MCF 10A (cell line): Measurements from ENCODE around the gene LIPK. TPM values are rescaled to one million over a fixed set of nuclear protein-coding genes. Genes with fewer than 3 reads are reported as not detected.
"Not testable (repeated sequence)": the region's sequence is repeated elsewhere in the genome, so short reads cannot be mapped to it uniquely, and the experiment has no call there.

Experiments
- BruUV-seq: library from RNA; stranded (reverse); fragments of 400-500 nt; replicated peaks from 2 replicates; lab custom pipeline; 2021; lab: Mats Ljungman, UMichigan
- CTCF ChIA-PET: fragments of 300-600 bp; sonication (Branson Sonifier 250); formaldehyde crosslinking; extraction: SDS; loops from one replicate; lab custom pipeline; 2021; ENCODE audit warnings: antibody characterized with exemption, inconsistent platforms; lab: Yijun Ruan, JAX
- POLR2A ChIA-PET: fragments of 300-600, 350-650 bp; sonication (Branson Sonifier 250); formaldehyde crosslinking; extraction: SDS; loops from one replicate; lab custom pipeline; 2020; ENCODE audit warnings: antibody characterized with exemption, inconsistent platforms; lab: Yijun Ruan, JAX
- DNase-seq: peaks from one replicate; pipeline ENCODE4 v3.0.0-alpha.2; 2018; ENCODE audit not compliant: unreplicated experiment
- H3K27ac Mint-ChIP-seq: one replicate; pipeline ENCODE4 v1.8.0; 2022; ENCODE audit warnings: mild to moderate bottlenecking, low read depth, mixed read lengths; ENCODE audit not compliant: unreplicated experiment
- H3K27me3 Mint-ChIP-seq: one replicate; pipeline ENCODE4 v1.8.0; 2022; ENCODE audit warnings: mixed read lengths; ENCODE audit not compliant: insufficient read depth, unreplicated experiment
- H3K36me3 Mint-ChIP-seq: one replicate; pipeline ENCODE4 v1.8.0; 2022; ENCODE audit warnings: mild to moderate bottlenecking, moderate library complexity, mixed read lengths; ENCODE audit not compliant: insufficient read depth, unreplicated experiment
- H3K4me1 Mint-ChIP-seq: one replicate; pipeline ENCODE4 v1.8.0; 2022; ENCODE audit warnings: mixed read lengths; ENCODE audit not compliant: insufficient read depth, unreplicated experiment
- H3K4me3 Mint-ChIP-seq: one replicate; pipeline ENCODE4 v1.8.0; 2022; ENCODE audit warnings: mild to moderate bottlenecking, moderate library complexity, mixed read lengths; ENCODE audit not compliant: unreplicated experiment
- H3K9me3 Mint-ChIP-seq: one replicate; pipeline ENCODE4 v1.8.0; 2022; ENCODE audit warnings: mixed read lengths; ENCODE audit not compliant: unreplicated experiment
- intact Hi-C: fragments of 100-400 bp; cut with micrococcal nuclease; formaldehyde crosslinking; loops from 2 replicates; pipeline ENCODE4 v1.14.1; 2022
- total RNA-seq: library from RNA; stranded (reverse); gene quantifications from 2 replicates; pipeline ENCODE4 v1.2.3, GENCODE V29; 2022
- TF ChIP-seq, protein P1 (sequence below): fragments of 200-600 bp; IDR thresholded peaks from one replicate; pipeline ENCODE4 v1.8.0; 2022; ENCODE audit warnings: antibody characterized with exemption, mild to moderate bottlenecking; ENCODE audit not compliant: unreplicated experiment

The LIPK gene
- total RNA-seq, 1 experiment from 2014 or later: not detected

DNA sequence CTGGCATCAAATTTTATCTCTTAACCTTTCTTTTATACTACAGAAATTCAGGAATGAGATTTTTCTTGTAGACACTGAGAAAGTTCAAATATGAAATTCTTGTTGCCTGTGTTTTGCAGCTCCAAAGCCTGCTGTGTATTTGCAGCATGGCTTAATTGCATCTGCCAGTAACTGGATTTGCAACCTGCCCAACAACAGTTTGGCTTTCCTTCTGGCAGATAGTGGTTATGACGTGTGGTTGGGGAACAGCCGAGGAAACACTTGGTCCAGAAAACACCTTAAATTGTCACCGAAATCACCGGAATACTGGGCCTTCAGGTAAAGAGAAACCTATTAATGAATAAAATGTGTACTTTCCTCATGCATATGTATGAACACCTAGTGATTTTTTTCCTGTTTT, 24.8 kb downstream of the LIPK start:
- H3K36me3 Mint-ChIP-seq: no peaks in the 10 kb centered on the region
- no peak overlapping the region for H3K27ac Mint-ChIP-seq
- no peaks in the 10 kb centered on the region for H3K4me1 Mint-ChIP-seq
- no peaks in the 10 kb centered on the region for H3K27me3 Mint-ChIP-seq
- intact Hi-C loops: loop anchor here (10.0 kb wide), 1 partner anchor 64 kb away; no protein-coding TSS in a partner anchor
- ChIA-PET POLR2A (interaction anchor here (1.2 to 1.5 kb wide), 2 partner anchors 12 to 16 kb away, joined by 4 to 5 read pairs; no protein-coding TSS in a partner anchor), CTCF (interaction anchor here (0.9 kb wide), 1 partner anchor 61 kb away, joined by 4 read pairs; no protein-coding TSS in a partner anchor)
- DNase-seq: no peak
- no TSS peak for BruUV-seq
- TF ChIP-seq, protein P1, sequence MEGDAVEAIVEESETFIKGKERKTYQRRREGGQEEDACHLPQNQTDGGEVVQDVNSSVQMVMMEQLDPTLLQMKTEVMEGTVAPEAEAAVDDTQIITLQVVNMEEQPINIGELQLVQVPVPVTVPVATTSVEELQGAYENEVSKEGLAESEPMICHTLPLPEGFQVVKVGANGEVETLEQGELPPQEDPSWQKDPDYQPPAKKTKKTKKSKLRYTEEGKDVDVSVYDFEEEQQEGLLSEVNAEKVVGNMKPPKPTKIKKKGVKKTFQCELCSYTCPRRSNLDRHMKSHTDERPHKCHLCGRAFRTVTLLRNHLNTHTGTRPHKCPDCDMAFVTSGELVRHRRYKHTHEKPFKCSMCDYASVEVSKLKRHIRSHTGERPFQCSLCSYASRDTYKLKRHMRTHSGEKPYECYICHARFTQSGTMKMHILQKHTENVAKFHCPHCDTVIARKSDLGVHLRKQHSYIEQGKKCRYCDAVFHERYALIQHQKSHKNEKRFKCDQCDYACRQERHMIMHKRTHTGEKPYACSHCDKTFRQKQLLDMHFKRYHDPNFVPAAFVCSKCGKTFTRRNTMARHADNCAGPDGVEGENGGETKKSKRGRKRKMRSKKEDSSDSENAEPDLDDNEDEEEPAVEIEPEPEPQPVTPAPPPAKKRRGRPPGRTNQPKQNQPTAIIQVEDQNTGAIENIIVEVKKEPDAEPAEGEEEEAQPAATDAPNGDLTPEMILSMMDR: no peak
- H3K4me3 Mint-ChIP-seq: no peak overlapping the region
- H3K9me3 Mint-ChIP-seq: no peaks in the 10 kb centered on the region

DNA sequence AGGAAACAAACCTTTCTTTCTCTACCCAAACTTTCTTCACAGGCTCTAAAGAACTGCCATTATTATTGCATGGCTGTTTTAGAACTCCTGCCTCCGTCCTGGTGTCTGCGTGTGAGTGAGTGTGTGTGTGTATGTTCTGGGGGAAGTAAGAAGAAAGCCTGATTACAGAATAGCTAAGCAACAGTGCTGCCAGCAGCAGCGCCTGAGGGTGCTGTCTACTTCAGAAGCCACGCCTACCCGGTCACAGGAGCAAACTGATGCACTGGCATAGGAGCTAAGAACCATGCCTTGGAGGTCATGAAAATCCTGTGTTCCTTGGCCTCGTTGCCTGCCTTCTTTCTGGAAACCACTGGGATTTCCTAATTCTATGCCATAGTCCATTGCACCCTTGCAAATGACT, 25.2 kb downstream of the LIPK start:
- H3K4me3 Mint-ChIP-seq: no peak overlapping the region
- intact Hi-C loops: loop anchor here (10.0 kb wide), 1 partner anchor 64 kb away; no protein-coding TSS in a partner anchor
- ChIA-PET CTCF (interaction anchor here (0.7 to 0.9 kb wide), 2 partner anchors 33 to 60 kb away, joined by 3 to 4 read pairs; no protein-coding TSS in a partner anchor), POLR2A (interaction anchor here (1.2 to 1.5 kb wide), 2 partner anchors 11 to 16 kb away, joined by 4 to 5 read pairs; no protein-coding TSS in a partner anchor)
- no peaks in the 10 kb centered on the region for H3K36me3 Mint-ChIP-seq
- H3K4me1 Mint-ChIP-seq: no peaks in the 10 kb centered on the region
- peak; percentile 9 for DNase-seq
- H3K9me3 Mint-ChIP-seq: no peaks in the 10 kb centered on the region
- H3K27ac Mint-ChIP-seq: no peak overlapping the region
- no TSS peak for BruUV-seq
- TF ChIP-seq, protein P1: no peak
- no peaks in the 10 kb centered on the region for H3K27me3 Mint-ChIP-seq

DNA sequence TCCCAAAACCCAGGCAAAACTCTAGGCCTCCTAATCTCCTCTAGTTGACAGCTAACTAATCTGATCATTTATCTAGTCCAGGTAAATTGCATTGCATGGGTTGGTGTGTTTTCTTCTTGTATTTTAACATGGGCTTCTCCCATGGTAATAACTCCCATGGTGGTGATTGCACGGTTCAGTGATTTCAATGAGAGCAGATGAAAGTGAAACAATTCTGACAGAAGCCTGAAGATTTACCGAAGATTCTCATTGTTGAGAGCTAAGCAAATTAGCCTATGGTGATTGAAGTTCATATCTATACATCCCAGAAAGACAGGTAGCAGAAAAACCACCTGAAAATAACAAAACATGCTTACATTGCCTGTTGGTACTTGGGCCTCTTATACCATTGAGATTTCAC, 27.2 kb downstream of the LIPK start:
- no peak for DNase-seq
- ChIA-PET CTCF (interaction anchor here (0.7 kb wide), 1 partner anchor 29 kb away, joined by 3 read pairs; no protein-coding TSS in a partner anchor), POLR2A (no interaction called here)
- Mint-ChIP-seq H3K27ac (no peak overlapping the region), H3K27me3 (no peaks in the 10 kb centered on the region), H3K36me3 (no peaks in the 10 kb centered on the region), H3K4me1 (no peaks in the 10 kb centered on the region), H3K9me3 (no peaks in the 10 kb centered on the region), H3K4me3 (no peak overlapping the region)
- TF ChIP-seq, protein P1: no peak
- no TSS peak for BruUV-seq
- intact Hi-C loops: loop anchor here (10.0 kb wide), 1 partner anchor 62 kb away; no protein-coding TSS in a partner anchor

DNA sequence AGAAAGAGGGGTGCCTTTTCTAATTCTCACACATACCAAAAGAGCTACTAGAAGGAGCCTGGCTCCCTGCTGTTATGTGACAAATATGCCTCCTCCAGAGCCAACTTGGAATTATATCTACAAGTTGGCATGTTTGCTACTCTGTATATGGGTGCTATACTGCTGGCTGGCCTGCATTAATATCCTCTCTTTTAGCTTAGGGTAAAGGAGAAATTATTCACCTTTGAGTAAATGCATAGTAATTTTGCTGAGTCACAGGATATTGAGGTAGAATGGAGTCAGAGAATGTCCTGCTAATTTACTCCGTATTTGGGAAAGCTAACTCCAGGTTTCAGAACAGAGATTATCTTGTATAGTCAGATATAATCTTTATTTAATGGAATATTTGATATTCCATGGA, 29.6 kb downstream of the LIPK start:
- Mint-ChIP-seq H3K4me3 (no peak overlapping the region), H3K4me1 (no peaks in the 10 kb centered on the region), H3K27ac (no peak overlapping the region), H3K36me3 (no peaks in the 10 kb centered on the region), H3K27me3 (no peaks in the 10 kb centered on the region), H3K9me3 (no peaks in the 10 kb centered on the region)
- TF ChIP-seq, protein P1: no peak
- DNase-seq: peak; percentile 1
- ChIA-PET CTCF (interaction anchor here (0.7 to 1.0 kb wide), 2 partner anchors 75 to 102 kb away, joined by 3 to 5 read pairs; no protein-coding TSS in a partner anchor), POLR2A (interaction anchor here (0.7 to 1.4 kb wide), 2 partner anchors 14 to 28 kb away, joined by 3 read pairs; no protein-coding TSS in a partner anchor)
- intact Hi-C loops: loop anchor here (10.0 kb wide), 1 partner anchor 59 kb away; no protein-coding TSS in a partner anchor
- BruUV-seq: no TSS peak

DNA sequence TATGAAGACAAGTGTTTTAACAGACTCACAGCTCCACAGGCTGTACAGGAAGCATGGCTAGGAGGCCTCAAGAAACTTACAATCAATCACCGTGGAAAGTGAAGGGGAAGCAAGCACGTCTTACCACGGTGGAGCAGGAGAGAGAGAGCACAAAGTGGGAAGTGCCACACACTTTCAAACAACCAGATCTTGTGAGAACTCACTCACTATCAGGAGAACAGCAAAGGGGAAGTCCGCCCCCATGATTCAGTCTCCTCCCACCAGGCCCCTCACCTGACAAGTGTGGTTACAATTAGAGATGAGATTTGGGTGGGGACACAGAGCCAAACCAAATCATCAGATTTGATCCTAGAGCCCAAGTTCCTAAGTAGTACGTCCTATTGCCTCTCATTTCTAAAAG, 35.9 kb downstream of the LIPK start:
- H3K4me1 Mint-ChIP-seq, H3K36me3 Mint-ChIP-seq, H3K9me3 Mint-ChIP-seq, H3K4me3 Mint-ChIP-seq, intact Hi-C loops, H3K27ac Mint-ChIP-seq, BruUV-seq, DNase-seq, H3K27me3 Mint-ChIP-seq: not testable (repeated sequence)
- ChIA-PET CTCF (interaction anchor here (1.1 kb wide), 1 partner anchor 192 kb away, joined by 3 read pairs; no protein-coding TSS in a partner anchor), POLR2A (interaction anchor here (1.1 kb wide), 1 partner anchor 19 kb away, joined by 3 read pairs; no protein-coding TSS in a partner anchor)
